Upper lobe of left lung (tissue), 4 donors: Measurements from ENCODE around the gene HTR6.

ENCODE experiments used
- CTCF ChIP-seq, 6 experiments: fragments of 450-650 bp in 4 of 6; fragments of 200-600 bp in 2 of 6; sonication (generic) in 2 of 6; IDR thresholded peaks; one replicate each; pipeline ENCODE4 v1.5.1; 2016 to 2019; ENCODE audit warnings: antibody characterized with exemption in 6 of 6
- EP300 ChIP-seq, 4 donors: sonication (generic); formaldehyde crosslinking; IDR thresholded peaks; one replicate each; pipeline ENCODE4 v1.5.1; 2017; ENCODE audit warnings: antibody characterized with exemption in 4 of 4, control low read depth in 2 of 4
- POLR2A ChIP-seq, 4 donors: fragments of 450-650 bp; IDR thresholded peaks; one replicate each; pipeline ENCODE4 v1.5.1; 2016 to 2017; ENCODE audit warnings: antibody characterized with exemption in 4 of 4, mild to moderate bottlenecking in 2 of 4
- POLR2AphosphoS5 ChIP-seq, 2 donors: sonication (generic); formaldehyde crosslinking; IDR thresholded peaks; one replicate each; pipeline ENCODE4 v1.5.1; 2017; ENCODE audit warnings: antibody characterized with exemption in 2 of 2

- TF ChIP-seq CTCF (IDR thresholded peaks at IDR 0.05) (no peak), POLR2A (IDR thresholded peaks at IDR 0.05) (no peak), POLR2AphosphoS5 (IDR thresholded peaks at IDR 0.05) (no peak), EP300 (IDR thresholded peaks at IDR 0.05) (no peak)
Observed at GRCh38 chr1:19683351-19683750, 18.7 kb downstream of the HTR6 start.
